GM23248 (cell line): ENCODE results near the gene CALY. TPM values are rescaled to one million over a fixed set of nuclear protein-coding genes. Genes with fewer than 3 reads are reported as not detected.

ENCODE experiments used
- DNase-seq: peaks from one replicate; pipeline ENCODE4 v3.0.0-alpha.2; 2015
- H2AFZ ChIP-seq: fragments of 200-600 bp; sonication (generic); 2 replicates; pipeline ENCODE4 v1.6.1; 2016; ENCODE audit warnings: antibody characterized with exemption
- H3F3A ChIP-seq: fragments of 200-600 bp; sonication (generic); 2 replicates; pipeline ENCODE4 v1.6.1; 2016; ENCODE audit warnings: mild to moderate bottlenecking, antibody characterized with exemption, mixed run types; ENCODE audit not compliant: insufficient read depth
- H3K27ac ChIP-seq: fragments of 200-600 bp; sonication (generic); 2 replicates; pipeline ENCODE4 v1.5.1; 2016; ENCODE audit warnings: mild to moderate bottlenecking
- H3K27me3 ChIP-seq: fragments of 200-600 bp; sonication (generic); replicated peaks from 2 replicates; pipeline ENCODE4 v1.6.1; 2016; ENCODE audit warnings: mild to moderate bottlenecking; ENCODE audit not compliant: insufficient read depth
- H3K36me3 ChIP-seq: fragments of 200-600 bp; sonication (generic); 2 replicates; pipeline ENCODE4 v1.6.1; 2016; ENCODE audit warnings: low read depth, mild to moderate bottlenecking
- H3K4me1 ChIP-seq: fragments of 200-600 bp; sonication (generic); 2 replicates; pipeline ENCODE4 v1.6.1; 2016; ENCODE audit warnings: mild to moderate bottlenecking; ENCODE audit not compliant: insufficient read depth
- H3K4me2 ChIP-seq: fragments of 200-600 bp; sonication (generic); one replicate; pipeline ENCODE4 v1.6.1; 2016; ENCODE audit warnings: mild to moderate bottlenecking; ENCODE audit not compliant: unreplicated experiment
- H3K4me3 ChIP-seq: fragments of 200-600 bp; sonication (generic); 2 replicates; pipeline ENCODE4 v1.5.1; 2016; ENCODE audit warnings: mild to moderate bottlenecking
- H3K79me2 ChIP-seq: fragments of 200-600 bp; sonication (generic); 2 replicates; pipeline ENCODE4 v1.6.1; 2016; ENCODE audit warnings: mild to moderate bottlenecking; ENCODE audit not compliant: insufficient read depth
- H3K9ac ChIP-seq: fragments of 200-600 bp; sonication (generic); 2 replicates; pipeline ENCODE4 v1.6.1; 2016; ENCODE audit warnings: mild to moderate bottlenecking
- H3K9me2 ChIP-seq: fragments of 200-600 bp; sonication (generic); 2 replicates; pipeline ENCODE4 v1.6.1; 2016; ENCODE audit warnings: mixed run types, mild to moderate bottlenecking, moderate library complexity; ENCODE audit not compliant: insufficient read depth
- H3K9me3 ChIP-seq: fragments of 200-600 bp; sonication (generic); one replicate; pipeline ENCODE4 v1.6.1; 2017; ENCODE audit warnings: low read depth
- H4K20me1 ChIP-seq: fragments of 200-600 bp; sonication (generic); 2 replicates; pipeline ENCODE4 v1.6.0; 2016; ENCODE audit not compliant: insufficient read depth
- EZH2 ChIP-seq: fragments of 200-600 bp; sonication (generic); IDR thresholded peaks from 2 replicates; pipeline ENCODE4 v1.6.1; 2018; ENCODE audit warnings: antibody characterized with exemption, mild to moderate bottlenecking; ENCODE audit not compliant: insufficient read depth, poor library complexity, severe bottlenecking
- EZH2phosphoT487 ChIP-seq: fragments of 200-600 bp; sonication (generic); IDR thresholded peaks from 2 replicates; pipeline ENCODE4 v1.6.1; 2018; ENCODE audit warnings: antibody characterized with exemption, moderate library complexity, mild to moderate bottlenecking, low read depth; ENCODE audit not compliant: insufficient read depth
- WGBS, 2 experiments: methylation state at CpG; one replicate each; pipeline ENCODE4 v1.1.6; 2015 to 2017; ENCODE audit warnings: low lambda C conversion rate in 2 of 2, low coverage in 1 of 2; ENCODE audit errors: missing lambda C conversion rate in 2 of 2; 5-methylcytosine and 5-hydroxymethylcytosine counted together
- in situ Hi-C: fragments of 300-500 bp; cut with MboI; formaldehyde crosslinking; loops from 2 replicates; pipeline ENCODE4 v1.15.0; 2020
- polyA plus RNA-seq: library from polyadenylated mRNA; unstranded; fragments of >200 nt; fragmentation: Nextera tagmentation; extraction: Ambion mirVana; gene quantifications from 2 replicates; pipeline ENCODE4 v1.2.1, GENCODE V29; 2016
- total RNA-seq: library from RNA; depleted of rRNA; stranded (reverse); fragments of >200 nt; shearing (Covaris generic); gene quantifications from 2 replicates; pipeline ENCODE4 v1.2.3, GENCODE V29; 2014

CALY gene
- total and polyA plus RNA-seq, 2 experiments from 2014 or later = 0.86 TPM; not detected in 1

GRCh38 chr10:133316732-133317131 is 20.0 kb downstream of the CALY start:
- Histone ChIP-seq H2AFZ (no peak overlapping the region), H3K9me3 (no peaks in the 10 kb centered on the region), H3K27ac (no peak overlapping the region), H3K4me2 (no peak overlapping the region), H3K4me3 (no peak overlapping the region), H3K27me3 (no peaks in the 10 kb centered on the region), H3K36me3 (no peaks in the 10 kb centered on the region), H3K9ac (no peak overlapping the region), H4K20me1 (no peaks in the 10 kb centered on the region), H3K4me1 (no peaks in the 10 kb centered on the region), H3F3A (0 out of 2 replicates have a peak, but pooled peaks cover 5% of the 10 kb centered on the region), H3K9me2 (no peaks in the 10 kb centered on the region), H3K79me2 (no peaks in the 10 kb centered on the region)
- in situ Hi-C loops = no loop called here
- TF ChIP-seq EZH2 (no peak), EZH2phosphoT487 (no peak)
- DNase-seq = no peak
- WGBS, 2 experiments = 64 to 70% methylated on average over 4 to 6 of the region's 7 CpGs

- no peak for TF ChIP-seq EZH2phosphoT487
- in situ Hi-C loops = no loop called here
- Histone ChIP-seq H3K9me2 (no peaks in the 10 kb centered on the region), H3K36me3 (no peaks in the 10 kb centered on the region), H4K20me1 (no peaks in the 10 kb centered on the region), H2AFZ (no peak overlapping the region), H3K27ac (no peak overlapping the region), H3K27me3 (no peaks in the 10 kb centered on the region), H3K4me1 (no peaks in the 10 kb centered on the region), H3K4me2 (no peak overlapping the region), H3K4me3 (no peak overlapping the region), H3K9me3 (no peaks in the 10 kb centered on the region), H3K9ac (no peak overlapping the region), H3K79me2 (no peaks in the 10 kb centered on the region), H3F3A (0 out of 2 replicates have a peak, but pooled peaks cover 5% of the 10 kb centered on the region)
- 96 to 97% methylated on average over 8 to 9 of the region's 9 CpGs for WGBS, 2 experiments
- no peak for DNase-seq
Observed at GRCh38 chr10:133316266-133316665, 20.4 kb downstream of the CALY start.

- in situ Hi-C loops = no loop called here
- Histone ChIP-seq H3K4me1 (no peaks in the 10 kb centered on the region), H2AFZ (no peak overlapping the region), H3K9me2 (no peaks in the 10 kb centered on the region), H4K20me1 (no peaks in the 10 kb centered on the region), H3K9me3 (no peaks in the 10 kb centered on the region), H3K9ac (no peak overlapping the region), H3F3A (0 out of 2 replicates have a peak, but pooled peaks cover 5% of the 10 kb centered on the region), H3K4me2 (no peak overlapping the region), H3K36me3 (no peaks in the 10 kb centered on the region), H3K79me2 (no peaks in the 10 kb centered on the region), H3K4me3 (no peak overlapping the region), H3K27me3 (no peaks in the 10 kb centered on the region), H3K27ac (no peak overlapping the region)
- 76 to 79% methylated on average over 5 of the region's 5 CpGs for WGBS, 2 experiments
- no peak for DNase-seq
- no peak for TF ChIP-seq EZH2phosphoT487
Observed at GRCh38 chr10:133315847-133316246, 20.8 kb downstream of the CALY start.

- no peaks in the 10 kb centered on the region for H3K79me2 ChIP-seq
- in situ Hi-C loops = no loop called here
- no peaks in the 10 kb centered on the region for H4K20me1 ChIP-seq
- no peak for TF ChIP-seq EZH2
- no peak for TF ChIP-seq EZH2phosphoT487
- H3K4me1 ChIP-seq = no peaks in the 10 kb centered on the region
- no peaks in the 10 kb centered on the region for H3K9me3 ChIP-seq
- DNase-seq = no peak
- H2AFZ ChIP-seq = no peak overlapping the region
- H3K9me2 ChIP-seq = no peaks in the 10 kb centered on the region
- H3K27me3 ChIP-seq = no peaks in the 10 kb centered on the region
- no peak overlapping the region for H3K4me3 ChIP-seq
- H3F3A ChIP-seq = 0 out of 2 replicates have a peak, but pooled peaks cover 5% of the 10 kb centered on the region
- WGBS, 2 experiments = 82 to 85% methylated on average over 12 of the region's 12 CpGs
- H3K27ac ChIP-seq = no peak overlapping the region
- no peak overlapping the region for H3K9ac ChIP-seq
- no peak overlapping the region for H3K4me2 ChIP-seq
- H3K36me3 ChIP-seq = no peaks in the 10 kb centered on the region
Observed at GRCh38 chr10:133314911-133315310, 21.8 kb downstream of the CALY start.

- no peak overlapping the region for H3K4me3 ChIP-seq
- 58 to 59% methylated on average over 3 to 4 of the region's 4 CpGs for WGBS, 2 experiments
- in situ Hi-C loops = no loop called here
- 0 out of 2 replicates have a peak, but pooled peaks cover 5% of the 10 kb centered on the region for H3F3A ChIP-seq
- no peak overlapping the region for H3K9ac ChIP-seq
- H4K20me1 ChIP-seq = no peaks in the 10 kb centered on the region
- DNase-seq = no peak
- H3K9me2 ChIP-seq = no peaks in the 10 kb centered on the region
- H3K27me3 ChIP-seq = no peaks in the 10 kb centered on the region
- peaks cover 3% of the 10 kb centered on the region for H3K79me2 ChIP-seq
- TF ChIP-seq EZH2 = no peak
- TF ChIP-seq EZH2phosphoT487 = no peak
- H3K36me3 ChIP-seq = no peaks in the 10 kb centered on the region
- no peak overlapping the region for H2AFZ ChIP-seq
- no peak overlapping the region for H3K4me2 ChIP-seq
- no peaks in the 10 kb centered on the region for H3K9me3 ChIP-seq
- H3K27ac ChIP-seq = no peak overlapping the region
- no peaks in the 10 kb centered on the region for H3K4me1 ChIP-seq
Observed at GRCh38 chr10:133313192-133313591, 23.5 kb downstream of the CALY start.
